Stimulated activated CD4-positive, alpha-beta T cell treated with anti-CD3 and anti-CD28 coated beads, TNF-alpha, amount 100 ng/mL, for 24 hours (primary cell): ENCODE results near the gene CTU2.

Experiments
- DNase-seq, 3 experiments: peaks; one replicate each; pipeline ENCODE4 v3.0.0-alpha.2; 2020; ENCODE audit warnings: low read depth in 3 of 3

The CTU2 gene

DNA sequence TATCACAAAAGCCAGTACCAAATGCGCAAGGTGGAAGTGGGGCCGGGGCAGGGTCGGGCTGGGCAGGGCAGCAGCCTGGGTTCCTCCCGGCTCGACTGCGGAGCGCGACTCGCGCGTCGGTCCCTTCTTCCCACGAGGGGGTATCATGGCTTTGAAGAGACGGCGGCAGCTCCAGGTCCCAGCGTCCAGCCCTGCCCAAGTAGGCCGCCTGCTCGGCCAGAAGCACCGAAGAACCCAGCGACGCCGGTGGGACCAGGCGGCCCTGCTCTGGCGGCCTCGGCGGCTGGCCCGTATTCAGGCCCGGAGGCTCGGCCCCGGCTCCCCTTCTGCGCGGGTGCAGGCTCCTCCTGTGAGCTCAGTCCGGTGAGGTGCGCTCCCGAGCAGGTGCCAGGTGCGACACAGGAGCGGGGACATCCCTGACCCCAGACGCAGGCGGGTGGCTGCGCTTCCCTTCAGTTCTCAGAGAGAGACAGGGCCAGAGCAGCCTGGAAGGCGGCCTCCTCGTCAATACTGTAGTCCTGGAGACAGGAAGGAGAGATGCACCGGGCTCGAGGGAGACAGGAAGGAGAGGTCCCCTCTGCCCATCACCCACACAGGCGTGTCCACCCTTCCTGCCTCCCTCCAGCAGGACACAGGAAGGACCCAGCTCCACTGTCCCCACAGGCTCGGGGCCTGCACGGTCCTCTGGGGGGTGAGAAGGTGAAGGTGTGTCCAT is 9.0 kb upstream of the CTU2 start:
- DNase-seq, result no peak

- no peak for DNase-seq
These were observed 8.3 kb upstream of the CTU2 start for GRCh38 chr16:88697831-88698615.

GRCh38 chr16:88698646-88699045 is 7.7 kb upstream of the CTU2 start:
- no peak for DNase-seq

GRCh38 chr16:88699180-88699579 is 7.1 kb upstream of the CTU2 start:
- no peak for DNase-seq

GRCh38 chr16:88700322-88700635 is 6.0 kb upstream of the CTU2 start:
- DNase-seq, result no peak

DNA sequence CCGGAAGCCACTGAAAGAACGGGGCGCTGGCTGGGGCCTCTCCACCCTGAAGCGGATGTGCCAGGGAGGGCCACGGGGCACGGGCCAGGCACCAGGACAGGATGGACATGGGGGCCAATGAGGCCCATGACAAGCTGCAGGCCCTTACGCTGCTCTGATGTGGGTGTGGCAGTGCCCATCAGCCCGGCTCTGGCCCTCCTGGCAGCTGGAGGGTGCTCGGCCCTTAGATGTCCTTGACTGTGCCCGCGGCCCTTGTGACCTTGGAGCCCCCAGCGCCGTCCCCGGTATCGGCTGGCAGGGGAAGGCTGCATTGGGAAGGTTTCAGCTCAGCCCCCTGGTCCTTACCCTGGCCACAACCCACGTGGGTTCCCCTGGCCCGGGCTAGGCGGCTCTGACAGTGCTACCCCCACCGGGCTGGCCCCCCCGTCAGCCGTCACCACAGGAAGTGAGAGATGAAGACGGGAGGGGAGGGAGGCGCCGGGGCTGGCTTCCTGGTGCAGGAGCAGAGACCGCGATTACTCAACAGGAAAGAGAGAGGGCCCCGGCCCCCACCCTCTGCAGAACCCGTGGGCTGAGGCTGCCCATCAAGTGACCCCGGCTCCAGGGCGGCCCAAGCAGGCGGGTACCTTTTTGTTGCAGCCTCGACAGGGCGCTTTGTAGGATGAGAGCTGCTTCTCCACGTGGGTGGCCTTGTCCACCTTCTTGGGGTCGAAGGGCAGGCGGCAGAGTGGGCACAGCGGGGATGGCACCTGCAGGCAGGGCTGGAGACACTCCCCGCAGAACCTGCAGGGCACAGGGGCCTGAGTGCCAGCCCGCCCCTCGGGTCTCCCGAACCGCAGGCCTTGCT is 5.4 kb upstream of the CTU2 start:
- peak; percentile 82 to 95 (median 92) for DNase-seq

DNA sequence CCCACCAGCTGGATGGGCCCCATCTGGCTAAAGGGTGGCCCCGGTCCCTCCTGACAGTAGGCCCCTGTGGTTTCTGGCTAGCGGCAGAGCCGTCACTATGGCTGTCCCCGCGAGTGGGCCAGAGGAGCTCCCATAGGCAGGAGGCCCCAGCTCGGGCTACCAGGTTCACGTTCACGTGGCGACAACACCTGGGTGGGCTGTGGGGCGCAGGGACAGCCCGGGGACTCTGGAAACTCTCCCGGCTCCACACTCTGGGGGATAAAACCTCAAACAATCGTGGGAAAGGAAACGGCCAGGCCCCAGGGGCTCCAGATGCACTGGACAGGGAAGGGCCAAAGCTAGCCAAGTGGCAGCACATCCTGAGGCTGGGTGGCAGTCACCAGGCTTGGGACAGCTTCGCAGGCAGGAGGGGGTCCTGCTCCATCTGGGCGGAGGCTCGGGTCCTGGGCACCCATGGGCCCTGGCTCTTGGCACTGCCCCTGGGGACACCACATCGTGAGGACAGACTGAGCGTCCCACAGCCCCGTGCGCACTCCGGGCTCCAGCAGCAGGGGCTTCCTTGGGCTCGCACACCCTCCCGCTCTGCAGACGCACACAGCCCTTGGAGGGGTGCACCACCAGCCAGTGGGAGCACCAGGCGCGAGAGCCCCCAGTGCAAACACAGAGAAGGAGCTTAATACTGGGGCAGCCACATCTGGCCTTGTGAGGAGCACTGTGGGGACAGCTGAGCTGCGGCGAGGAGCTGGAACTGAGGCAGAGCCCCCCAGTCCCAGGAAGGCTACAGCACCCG is 4.5 kb upstream of the CTU2 start:
- DNase-seq, result no peak

- no peak for DNase-seq
These were observed 3.7 kb upstream of the CTU2 start for GRCh38 chr16:88702371-88703210.

DNA sequence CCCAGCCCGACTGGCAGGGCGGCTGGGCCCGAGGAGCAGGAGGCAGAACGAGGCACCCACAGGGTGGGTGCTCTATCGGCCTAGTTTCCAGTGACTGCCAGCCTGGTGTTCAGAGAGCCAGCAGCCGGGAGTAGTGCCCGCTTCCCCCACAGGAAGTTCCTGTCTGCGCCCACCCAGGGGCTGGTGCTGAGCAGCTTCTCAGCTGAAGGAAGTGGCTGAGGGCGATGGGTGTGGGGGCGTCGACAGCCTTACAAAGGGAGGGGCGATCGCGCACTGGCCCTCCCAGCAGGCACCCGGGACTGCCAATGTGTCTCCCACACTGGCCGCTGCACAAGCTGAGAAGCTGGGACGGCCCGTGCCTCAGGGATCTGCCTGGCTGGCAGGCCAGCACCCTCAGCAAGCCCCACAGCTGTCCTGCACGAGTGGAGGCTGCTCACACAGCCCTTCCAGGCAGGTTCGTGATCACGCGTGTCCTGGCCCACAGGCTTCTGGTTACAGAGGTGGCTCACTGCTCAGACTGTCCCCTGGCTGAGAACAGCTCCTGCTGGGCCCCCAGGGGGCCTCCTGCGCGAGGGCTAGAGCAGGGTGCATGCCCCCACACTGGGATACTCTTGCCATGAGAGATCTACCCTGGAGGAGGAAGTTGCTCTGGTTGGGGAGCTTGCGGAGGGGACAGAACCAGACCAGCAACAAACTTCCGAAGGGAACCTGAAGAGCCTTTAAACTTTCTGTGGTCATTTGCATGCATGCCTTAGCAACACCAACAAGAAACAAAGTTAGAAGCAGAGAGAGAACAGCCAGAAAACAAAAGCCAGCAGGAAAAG is 2.6 kb upstream of the CTU2 start:
- peak in 1 of 3 experiments; percentile 80 for DNase-seq

- no peak for DNase-seq
These were observed 1.1 kb upstream of the CTU2 start for GRCh38 chr16:88705076-88705684.

DNA sequence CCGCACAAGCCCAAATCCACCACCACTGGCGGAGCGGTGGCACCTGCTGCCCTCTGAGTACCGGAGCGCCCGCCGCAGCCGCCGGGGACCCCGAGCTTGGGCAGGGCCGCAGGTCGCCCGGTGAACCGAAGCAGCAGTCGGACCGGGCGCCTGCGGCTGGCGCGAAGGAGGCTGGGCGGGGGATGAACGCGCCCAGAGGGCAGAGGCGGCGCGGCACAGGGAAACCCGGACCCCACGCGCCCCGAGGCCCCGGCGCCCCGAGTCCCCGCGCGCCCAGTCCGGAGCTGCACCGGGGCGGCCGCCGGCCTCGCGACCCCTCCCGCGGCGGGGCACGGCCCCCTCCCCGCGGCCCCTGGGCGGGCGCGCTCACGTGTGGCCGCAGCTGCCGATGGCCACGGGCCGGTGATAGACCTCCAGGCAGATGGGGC is 488 bp upstream of the CTU2 start:
- no peak for DNase-seq

DNA sequence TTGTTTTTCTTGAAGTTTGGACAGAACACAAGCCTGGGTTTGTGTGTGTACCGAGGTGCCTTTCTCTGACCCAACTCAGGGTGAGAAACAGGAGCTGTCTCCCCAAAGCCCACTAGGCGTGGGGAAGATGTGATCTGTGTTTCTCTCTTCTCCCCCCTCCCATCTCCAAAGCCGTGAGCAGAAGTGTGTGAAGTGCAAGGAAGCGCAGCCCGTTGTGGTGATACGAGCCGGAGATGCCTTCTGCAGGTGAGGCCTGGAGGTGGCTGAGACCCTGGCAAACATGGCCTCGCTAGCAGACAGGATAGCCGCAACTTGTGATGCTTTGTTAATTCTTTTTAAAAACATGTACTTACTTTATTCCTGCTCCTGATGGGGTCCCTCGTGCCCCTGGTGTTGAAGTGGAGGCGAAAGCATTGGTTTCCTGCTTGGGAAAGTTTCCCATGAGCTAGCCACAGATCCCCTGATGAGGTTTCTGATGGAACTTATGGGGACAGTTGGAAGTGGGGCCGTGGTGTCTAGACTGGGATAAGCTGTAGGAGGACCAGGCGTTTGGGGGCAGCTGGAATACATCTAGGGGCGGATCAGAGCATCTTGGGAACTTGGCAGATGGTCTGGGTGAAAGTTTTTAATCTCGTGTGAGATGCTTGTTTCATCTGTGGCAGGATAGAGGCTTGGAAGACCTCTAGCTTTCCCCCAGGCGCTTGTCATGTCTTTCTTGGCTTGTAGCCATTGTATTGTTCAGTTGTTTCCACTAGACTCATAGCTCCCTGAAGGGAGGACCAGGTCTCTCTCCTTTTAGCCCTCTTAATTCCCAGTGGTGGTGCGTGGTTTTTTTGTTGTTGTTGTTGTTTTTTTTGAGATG is 893 bp downstream of the CTU2 start:
- DNase-seq, result no peak

DNA sequence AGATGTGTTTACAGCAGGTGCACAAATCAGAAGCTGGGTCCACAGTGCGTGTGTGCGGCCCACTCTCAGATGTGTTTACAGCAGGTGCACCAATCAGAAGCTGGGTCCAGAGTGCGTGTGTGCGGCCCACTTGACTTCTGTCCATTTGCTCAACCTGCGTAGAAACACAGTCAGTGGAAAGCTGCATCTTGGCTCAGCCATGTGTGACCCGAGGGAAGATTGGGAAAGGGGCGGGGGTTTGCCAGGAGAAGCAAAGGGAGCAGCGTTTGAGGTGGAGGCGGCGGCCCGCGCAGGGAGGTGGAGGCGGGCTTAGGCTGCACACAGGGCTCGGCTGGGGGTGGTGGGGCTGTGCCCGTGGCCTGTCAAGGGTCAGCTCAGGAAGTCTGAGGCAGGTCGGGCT is 4.3 kb downstream of the CTU2 start:
- no peak for DNase-seq

GRCh38 chr16:88711750-88712340 is 5.5 kb downstream of the CTU2 start:
- no peak for DNase-seq

GRCh38 chr16:88712362-88712979 is 6.2 kb downstream of the CTU2 start:
- DNase-seq, result no peak

- no peak for DNase-seq
These were observed 6.8 kb downstream of the CTU2 start for GRCh38 chr16:88713054-88713453.

DNA sequence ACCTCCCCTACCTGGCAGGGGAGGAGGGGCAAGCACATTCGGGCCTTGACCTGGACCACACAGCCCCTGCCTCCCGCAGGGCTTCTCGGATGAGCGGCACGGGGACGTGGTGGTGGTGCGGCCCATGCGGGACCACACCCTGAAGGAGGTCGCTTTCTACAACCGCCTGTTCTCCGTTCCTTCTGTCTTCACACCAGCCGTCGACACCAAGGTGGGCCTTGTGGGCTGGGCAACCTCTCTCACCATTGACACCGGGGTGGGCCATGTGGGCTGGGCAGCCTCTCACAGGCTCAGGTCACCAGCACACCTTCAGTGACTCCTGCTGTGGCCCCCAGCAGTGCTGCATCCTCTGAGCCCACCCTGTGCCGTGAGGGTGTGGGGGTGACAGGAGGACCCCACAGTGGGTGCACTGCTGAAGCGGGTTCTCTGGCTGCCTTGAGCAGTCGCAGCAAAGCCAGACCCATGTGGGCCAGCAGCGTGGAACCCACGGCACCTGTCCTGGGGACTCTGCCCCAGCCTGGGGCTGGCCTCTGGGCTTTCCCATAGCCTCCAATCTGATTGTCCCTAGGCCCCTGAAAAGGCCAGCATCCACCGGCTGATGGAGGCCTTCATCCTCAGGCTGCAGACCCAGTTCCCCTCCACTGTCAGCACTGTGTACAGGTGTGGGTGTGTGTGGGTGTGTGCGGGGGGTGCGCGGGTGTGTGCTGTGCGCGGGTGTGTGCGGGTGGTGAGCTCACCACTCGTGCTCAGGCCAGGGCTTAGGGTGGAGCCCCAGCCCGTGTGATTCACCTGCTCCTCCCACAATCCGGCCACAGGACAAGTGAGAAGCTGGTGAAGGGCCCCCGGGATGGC is 7.5 kb downstream of the CTU2 start:
- DNase-seq, result no peak
